Measurements from ENCODE around the gene MTERF1. TPM values are rescaled to one million over a fixed set of nuclear protein-coding genes. Genes with fewer than 3 reads are reported as not detected.

Gene MTERF1
- total RNA-seq: 10 to 100 TPM in 1 of 9 donors, 1 to 10 TPM in 8; 5.5 to 11.6 (median 7.3) TPM
- polyA plus RNA-seq: 1 to 10 TPM; 6.9 to 8.3 TPM
- long read RNA-seq, donor 1, transcript MTERF1-201 (3 exons, 1,997 nt): major isoform, 6 of 9 reads
- long read RNA-seq, donor 1, partial matches to known transcripts: 0 of 9 reads
- long read RNA-seq, donor 1, other reads (novel, unspliced or antisense): 3 of 9 reads
- long read RNA-seq, donor 2, transcript MTERF1-201 (3 exons, 1,997 nt): major isoform, 11 of 17 reads
- long read RNA-seq, donor 2, partial matches to known transcripts: 1 of 17 reads
- long read RNA-seq, donor 2, other reads (novel, unspliced or antisense): 2 of 17 reads
- long read RNA-seq, donor 3, transcript MTERF1-201 (3 exons, 1,997 nt): major isoform, 13 of 15 reads
- long read RNA-seq, donor 3, partial matches to known transcripts: 0 of 15 reads
- long read RNA-seq, donor 3, other reads (novel, unspliced or antisense): 2 of 15 reads

GRCh38 chr7:91880413-91881241 is at the start of gene MTERF1:
Gene MTERF1, minus strand, starts transcription at chr7:91880702. Its CDS starts 619 bp downstream, at chr7:91880083.
- WGBS, 4 donors: 4 to 7% (median 4%) methylated on average over 39 to 43 of the region's 43 CpGs
- Histone ChIP-seq H3K4me3 (peak within 1 kb of the TSS; percentile 66 to 98 (median 78)), H3K4me1 (peaks cover 0 to 25% (median 11%) of the 10 kb centered on the region in 12 donors), H3K36me3 (peaks cover 0 to 17% (median 8%) of the 10 kb centered on the region in 9 donors), H3K27ac (peak within 1 kb of the TSS in 7 of 12 donors; percentile 8 to 70 (median 60)), H3K27me3 (no peaks in the 10 kb centered on the region), H3K9me3 (no peaks in the 10 kb centered on the region)
- ATAC-seq (peak; percentile 94 to 100 (median 100)), DNase-seq (peak; percentile 93 to 95 (median 94))
- intact Hi-C loops (cut with DNase I): loop anchor here in 6 of 10 donors (2.0 to 10.0 kb wide), 11 partner anchors 60 to 798 kb away; partner anchors contain the start of genes AKAP9 (in 3 of the 6), GATAD1 (in 3 of the 6) and FZD1 (in 1 of the 6)
- TF ChIP-seq CTCF (IDR thresholded peaks at IDR 0.05) (peak; percentile 85 to 100 (median 96)), POLR2A (IDR thresholded peaks at IDR 0.05) (peak in 1 of 2 donors; percentile 24)

GRCh38 chr7:91929463-91929862 is 49.0 kb upstream of the MTERF1 start:
- DNase-seq: no peak
- intact Hi-C loops (cut with DNase I): no loop called here
- Histone ChIP-seq H3K9me3 (no peaks in the 10 kb centered on the region), H3K4me1 (no peaks in the 10 kb centered on the region), H3K27me3 (no peaks in the 10 kb centered on the region), H3K4me3 (no peak overlapping the region), H3K36me3 (no peaks in the 10 kb centered on the region), H3K27ac (no peak overlapping the region)
- no peak for TF ChIP-seq CTCF (IDR thresholded peaks at IDR 0.05)
- TF ChIP-seq POLR2A (IDR thresholded peaks at IDR 0.05): no peak
- WGBS, 4 donors: 85 to 92% (median 88%) methylated on average over 3 of the region's 3 CpGs
- no peak for ATAC-seq

GRCh38 chr7:91927912-91928311 is 47.4 kb upstream of the MTERF1 start:
- WGBS, 4 donors: 76 to 86% (median 81%) methylated on average over 5 to 6 of the region's 6 CpGs
- no peaks in the 10 kb centered on the region for H3K9me3 ChIP-seq
- intact Hi-C loops (cut with DNase I): no loop called here
- H3K4me1 ChIP-seq: no peaks in the 10 kb centered on the region
- H3K27me3 ChIP-seq: no peaks in the 10 kb centered on the region
- no peak for TF ChIP-seq CTCF (IDR thresholded peaks at IDR 0.05)
- no peak for TF ChIP-seq POLR2A (IDR thresholded peaks at IDR 0.05)
- H3K4me3 ChIP-seq: no peak overlapping the region
- H3K36me3 ChIP-seq: no peaks in the 10 kb centered on the region
- no peak for DNase-seq
- no peak overlapping the region for H3K27ac ChIP-seq
- ATAC-seq: no peak

GRCh38 chr7:91922857-91923256 is 42.4 kb upstream of the MTERF1 start:
- no peaks in the 10 kb centered on the region for H3K36me3 ChIP-seq
- intact Hi-C loops (cut with DNase I): no loop called here
- TF ChIP-seq CTCF (IDR thresholded peaks at IDR 0.05) (no peak), POLR2A (IDR thresholded peaks at IDR 0.05) (no peak)
- 76 to 83% (median 79%) methylated on average over 4 of the region's 4 CpGs for WGBS, 4 donors
- no peak overlapping the region for H3K27ac ChIP-seq
- ATAC-seq (no peak), DNase-seq (no peak)
- no peaks in the 10 kb centered on the region for H3K27me3 ChIP-seq
- H3K4me1 ChIP-seq: no peaks in the 10 kb centered on the region
- no peak overlapping the region for H3K4me3 ChIP-seq
- H3K9me3 ChIP-seq: no peaks in the 10 kb centered on the region

Measured in heart left ventricle (tissue), 16 donors.